ENCODE data around the gene COPG1.

The COPG1 gene, protein sequence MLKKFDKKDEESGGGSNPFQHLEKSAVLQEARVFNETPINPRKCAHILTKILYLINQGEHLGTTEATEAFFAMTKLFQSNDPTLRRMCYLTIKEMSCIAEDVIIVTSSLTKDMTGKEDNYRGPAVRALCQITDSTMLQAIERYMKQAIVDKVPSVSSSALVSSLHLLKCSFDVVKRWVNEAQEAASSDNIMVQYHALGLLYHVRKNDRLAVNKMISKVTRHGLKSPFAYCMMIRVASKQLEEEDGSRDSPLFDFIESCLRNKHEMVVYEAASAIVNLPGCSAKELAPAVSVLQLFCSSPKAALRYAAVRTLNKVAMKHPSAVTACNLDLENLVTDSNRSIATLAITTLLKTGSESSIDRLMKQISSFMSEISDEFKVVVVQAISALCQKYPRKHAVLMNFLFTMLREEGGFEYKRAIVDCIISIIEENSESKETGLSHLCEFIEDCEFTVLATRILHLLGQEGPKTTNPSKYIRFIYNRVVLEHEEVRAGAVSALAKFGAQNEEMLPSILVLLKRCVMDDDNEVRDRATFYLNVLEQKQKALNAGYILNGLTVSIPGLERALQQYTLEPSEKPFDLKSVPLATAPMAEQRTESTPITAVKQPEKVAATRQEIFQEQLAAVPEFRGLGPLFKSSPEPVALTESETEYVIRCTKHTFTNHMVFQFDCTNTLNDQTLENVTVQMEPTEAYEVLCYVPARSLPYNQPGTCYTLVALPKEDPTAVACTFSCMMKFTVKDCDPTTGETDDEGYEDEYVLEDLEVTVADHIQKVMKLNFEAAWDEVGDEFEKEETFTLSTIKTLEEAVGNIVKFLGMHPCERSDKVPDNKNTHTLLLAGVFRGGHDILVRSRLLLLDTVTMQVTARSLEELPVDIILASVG

DNA sequence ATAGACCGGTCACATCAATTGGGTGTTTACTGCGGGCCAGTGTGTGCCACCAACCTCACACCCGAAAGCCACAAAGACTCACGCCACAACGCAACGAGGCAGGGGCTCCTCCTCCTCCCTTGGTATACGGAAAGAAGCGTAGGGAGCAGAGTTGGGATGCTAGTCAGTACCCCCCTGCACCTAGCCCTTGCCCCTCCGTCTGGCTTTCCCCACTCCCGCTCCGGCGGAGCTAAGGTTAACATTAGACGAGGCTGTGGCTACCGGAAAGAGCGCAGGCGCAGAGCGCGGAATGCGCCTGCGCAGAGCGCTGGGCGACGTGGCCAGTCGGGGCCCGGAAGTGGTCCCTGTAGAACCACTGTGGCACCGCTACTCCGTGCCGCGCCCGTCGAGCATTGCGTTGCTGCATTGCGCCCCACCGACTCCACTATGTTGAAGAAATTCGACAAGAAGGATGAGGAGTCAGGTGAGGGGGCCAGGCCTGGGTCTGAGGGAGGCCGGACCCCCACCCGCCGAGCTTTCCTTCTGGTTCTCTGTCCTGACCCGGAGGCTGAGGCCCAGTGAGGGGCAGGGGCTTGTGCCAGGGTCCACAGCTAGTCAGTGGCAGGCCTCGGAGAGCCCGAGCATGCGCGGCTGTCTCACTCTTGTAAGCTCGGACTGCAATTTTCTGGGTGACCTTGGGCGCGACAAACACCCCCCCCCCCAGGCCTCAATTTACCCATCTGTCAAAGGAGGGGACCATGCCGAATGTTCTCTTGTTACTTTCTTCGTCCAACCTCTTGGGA, at the start of gene COPG1:
Gene COPG1 (plus strand): TSS at position 323 of the 782 bp plus-strand sequence. CDS start 104 bp downstream, at position 427.
- peak; percentile 91 for ATAC-seq (ENCODE audit: insufficient read depth, low read depth)
- H3K4me3 ChIP-seq (ENCODE audit: low read depth in 1 of 2, low read length in 2 of 2) = peak within 1 kb of the TSS; percentile 75 to 77
- peak within 1 kb of the TSS; percentile 82 for H3K4me2 ChIP-seq (ENCODE audit: insufficient read depth, low read length)
- no peaks in the 10 kb centered on the region for H4K20me1 ChIP-seq (ENCODE audit: insufficient read depth, low read length)
- no peaks in the 10 kb centered on the region for H3K9me3 ChIP-seq (ENCODE audit: insufficient read depth, low read length, severe bottlenecking)
- TF ChIP-seq, protein P1, sequence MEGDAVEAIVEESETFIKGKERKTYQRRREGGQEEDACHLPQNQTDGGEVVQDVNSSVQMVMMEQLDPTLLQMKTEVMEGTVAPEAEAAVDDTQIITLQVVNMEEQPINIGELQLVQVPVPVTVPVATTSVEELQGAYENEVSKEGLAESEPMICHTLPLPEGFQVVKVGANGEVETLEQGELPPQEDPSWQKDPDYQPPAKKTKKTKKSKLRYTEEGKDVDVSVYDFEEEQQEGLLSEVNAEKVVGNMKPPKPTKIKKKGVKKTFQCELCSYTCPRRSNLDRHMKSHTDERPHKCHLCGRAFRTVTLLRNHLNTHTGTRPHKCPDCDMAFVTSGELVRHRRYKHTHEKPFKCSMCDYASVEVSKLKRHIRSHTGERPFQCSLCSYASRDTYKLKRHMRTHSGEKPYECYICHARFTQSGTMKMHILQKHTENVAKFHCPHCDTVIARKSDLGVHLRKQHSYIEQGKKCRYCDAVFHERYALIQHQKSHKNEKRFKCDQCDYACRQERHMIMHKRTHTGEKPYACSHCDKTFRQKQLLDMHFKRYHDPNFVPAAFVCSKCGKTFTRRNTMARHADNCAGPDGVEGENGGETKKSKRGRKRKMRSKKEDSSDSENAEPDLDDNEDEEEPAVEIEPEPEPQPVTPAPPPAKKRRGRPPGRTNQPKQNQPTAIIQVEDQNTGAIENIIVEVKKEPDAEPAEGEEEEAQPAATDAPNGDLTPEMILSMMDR (IDR thresholded peaks at IDR 0.05; ENCODE audit: borderline replicate concordance, extremely low read depth, low read length, poor library complexity, severe bottlenecking) = no peak
- TF ChIP-seq EZH2 (IDR thresholded peaks at IDR 0.05; ENCODE audit: borderline replicate concordance, low read depth, low read length, severe bottlenecking) = no peak
- DNase-seq = peak; percentile 90
- no peaks in the 10 kb centered on the region for H3K27me3 ChIP-seq (ENCODE audit: insufficient read depth, low read length, poor library complexity)
- H3K4me1 ChIP-seq (ENCODE audit: insufficient read depth, low read length) = peaks cover 26% of the 10 kb centered on the region
- peak within 1 kb of the TSS; percentile 86 for H3K27ac ChIP-seq (ENCODE audit: low read length)
- H3K36me3 ChIP-seq (ENCODE audit: insufficient read depth, low read length) = peaks cover 21% of the 10 kb centered on the region
- H3K79me2 ChIP-seq (ENCODE audit: insufficient read depth, low read length) = peaks cover 33% of the 10 kb centered on the region
- H2AFZ ChIP-seq (ENCODE audit: low read depth, low read length) = peak within 1 kb of the TSS; percentile 94
- peak within 1 kb of the TSS; percentile 91 for H3K9ac ChIP-seq (ENCODE audit: low read depth, low read length)

DNA sequence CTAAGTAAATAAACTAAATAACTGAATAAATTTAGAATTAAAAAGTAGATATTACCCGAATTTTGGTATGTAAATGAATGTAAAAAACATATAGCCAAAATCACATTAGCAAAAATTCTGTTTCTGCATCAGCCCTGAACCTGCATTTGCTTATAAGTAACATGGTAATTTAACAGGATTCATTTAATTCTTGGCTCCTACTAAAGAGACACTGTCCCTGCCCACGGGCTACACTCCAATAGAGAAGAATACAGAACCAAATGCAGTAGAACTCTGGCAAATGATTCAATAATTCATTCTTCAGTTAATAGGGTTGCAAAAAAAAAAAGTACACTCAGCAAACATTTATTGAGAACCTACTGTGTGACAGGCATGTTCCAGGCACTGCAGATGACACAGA, 44.9 kb upstream of the COPG1 start:
- ATAC-seq (ENCODE audit: insufficient read depth, low read depth) (no peak), DNase-seq (no peak)
- TF ChIP-seq, protein P1 (IDR thresholded peaks at IDR 0.05; ENCODE audit: borderline replicate concordance, extremely low read depth, low read length, poor library complexity, severe bottlenecking) = no peak
- TF ChIP-seq EZH2 (IDR thresholded peaks at IDR 0.05; ENCODE audit: borderline replicate concordance, low read depth, low read length, severe bottlenecking) = no peak
- Histone ChIP-seq H4K20me1 (ENCODE audit: insufficient read depth, low read length) (no peaks in the 10 kb centered on the region), H3K4me1 (ENCODE audit: insufficient read depth, low read length) (no peaks in the 10 kb centered on the region), H3K27ac (ENCODE audit: low read length) (no peak overlapping the region), H3K36me3 (ENCODE audit: insufficient read depth, low read length) (no peaks in the 10 kb centered on the region), H3K4me2 (ENCODE audit: insufficient read depth, low read length) (no peak overlapping the region), H3K9me3 (ENCODE audit: insufficient read depth, low read length, severe bottlenecking) (no peaks in the 10 kb centered on the region), H3K79me2 (ENCODE audit: insufficient read depth, low read length) (no peaks in the 10 kb centered on the region), H3K9ac (ENCODE audit: low read depth, low read length) (no peak overlapping the region), H3K27me3 (ENCODE audit: insufficient read depth, low read length, poor library complexity) (no peaks in the 10 kb centered on the region), H2AFZ (ENCODE audit: low read depth, low read length) (no peak overlapping the region), H3K4me3 (ENCODE audit: low read depth in 1 of 2, low read length in 2 of 2) (no peak overlapping the region)

DNA sequence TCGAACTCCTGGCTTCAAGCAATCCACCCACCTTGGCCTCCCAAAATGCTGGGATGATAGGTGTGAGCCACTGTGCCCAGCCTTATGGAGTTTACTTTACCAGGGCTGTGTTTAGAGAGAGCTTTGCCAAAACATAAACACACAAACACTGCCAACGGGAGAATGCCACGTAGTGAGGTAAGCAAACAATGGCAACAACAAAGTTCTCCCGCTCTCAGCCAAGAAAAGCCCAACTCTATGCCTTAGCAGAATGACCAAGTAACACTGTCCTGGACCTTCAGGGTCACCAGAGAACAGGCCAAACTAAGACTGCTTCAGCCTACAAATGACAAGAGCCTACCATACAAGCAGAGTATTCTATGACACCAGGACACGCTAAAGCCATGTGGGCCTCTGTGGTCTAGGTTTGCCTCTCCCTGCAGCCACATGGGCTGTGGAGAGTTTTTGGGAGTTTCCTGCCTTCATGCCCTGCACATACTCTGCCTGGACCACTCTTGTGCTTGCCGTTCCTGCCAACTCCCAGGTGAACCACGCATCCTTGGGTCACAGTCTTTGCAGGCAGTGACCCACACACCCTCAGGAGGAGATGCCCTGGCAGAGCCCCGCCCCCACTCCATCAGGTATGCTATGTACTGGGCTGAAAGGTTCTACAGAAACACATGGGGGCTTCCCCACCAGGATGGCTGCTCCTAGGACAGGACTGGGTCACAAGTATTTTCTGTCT, 44.1 kb upstream of the COPG1 start:
- Histone ChIP-seq H3K9me3 (ENCODE audit: insufficient read depth, low read length, severe bottlenecking) (no peaks in the 10 kb centered on the region), H3K27ac (ENCODE audit: low read length) (no peak overlapping the region), H3K4me1 (ENCODE audit: insufficient read depth, low read length) (no peaks in the 10 kb centered on the region), H2AFZ (ENCODE audit: low read depth, low read length) (no peak overlapping the region), H3K9ac (ENCODE audit: low read depth, low read length) (no peak overlapping the region), H3K79me2 (ENCODE audit: insufficient read depth, low read length) (no peaks in the 10 kb centered on the region), H3K36me3 (ENCODE audit: insufficient read depth, low read length) (no peaks in the 10 kb centered on the region), H4K20me1 (ENCODE audit: insufficient read depth, low read length) (no peaks in the 10 kb centered on the region), H3K4me2 (ENCODE audit: insufficient read depth, low read length) (no peak overlapping the region), H3K4me3 (ENCODE audit: low read depth in 1 of 2, low read length in 2 of 2) (no peak overlapping the region), H3K27me3 (ENCODE audit: insufficient read depth, low read length, poor library complexity) (no peaks in the 10 kb centered on the region)
- ATAC-seq (ENCODE audit: insufficient read depth, low read depth) (0 out of 3 replicates have a peak, but pooled peaks have one; percentile 9), DNase-seq (no peak)
- no peak for TF ChIP-seq EZH2 (IDR thresholded peaks at IDR 0.05; ENCODE audit: borderline replicate concordance, low read depth, low read length, severe bottlenecking)
- TF ChIP-seq, protein P1 (IDR thresholded peaks at IDR 0.05; ENCODE audit: borderline replicate concordance, extremely low read depth, low read length, poor library complexity, severe bottlenecking) = no peak

Measured in DND-41 (cell line).